Fibroblast of pulmonary artery (primary cell): ENCODE measurements around the gene GP1BB.
"Not testable (repeated sequence)": the region's sequence is repeated elsewhere in the genome, so short reads cannot be mapped to it uniquely, and the experiment has no call there.

Experiments used
- DNase-seq: peaks from one replicate; pipeline ENCODE4 v3.0.0-alpha.2; 2010; ENCODE audit warnings: low read depth
- H3K4me3 ChIP-seq: replicated peaks from 2 replicates; pipeline ENCODE4 v1.5.1; 2011; ENCODE audit warnings: low read depth, mild to moderate bottlenecking, control low read depth, low read length, moderate library complexity
- TF ChIP-seq, protein P1 (sequence below): IDR thresholded peaks from 2 replicates; pipeline ENCODE4 v1.5.1; 2011; ENCODE audit warnings: mild to moderate bottlenecking, control low read depth, low read length, inconsistent platforms; ENCODE audit errors: missing control alignments

The GP1BB gene

DNA sequence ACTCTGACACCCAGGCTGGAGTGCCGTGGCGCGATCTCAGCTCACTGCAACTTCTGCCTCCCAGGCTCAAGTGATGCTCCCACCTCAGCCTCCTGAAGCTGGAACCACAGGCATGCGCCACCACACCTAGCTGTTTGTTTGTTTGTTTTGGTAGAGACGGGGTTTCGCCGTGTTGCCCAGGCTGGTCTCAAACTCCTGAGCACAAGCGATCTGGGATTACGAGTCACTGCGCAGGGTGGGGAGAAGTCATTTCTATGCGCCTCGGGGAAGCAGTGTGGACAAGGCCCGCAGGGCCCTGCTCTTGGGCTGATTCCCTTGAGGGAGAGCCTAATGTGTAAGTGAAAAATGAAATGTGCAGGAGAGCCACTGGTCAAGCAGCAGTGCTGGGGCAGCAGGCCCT is 28.6 kb upstream of the GP1BB start:
- no peak overlapping the region for H3K4me3 ChIP-seq
- TF ChIP-seq, protein P1, sequence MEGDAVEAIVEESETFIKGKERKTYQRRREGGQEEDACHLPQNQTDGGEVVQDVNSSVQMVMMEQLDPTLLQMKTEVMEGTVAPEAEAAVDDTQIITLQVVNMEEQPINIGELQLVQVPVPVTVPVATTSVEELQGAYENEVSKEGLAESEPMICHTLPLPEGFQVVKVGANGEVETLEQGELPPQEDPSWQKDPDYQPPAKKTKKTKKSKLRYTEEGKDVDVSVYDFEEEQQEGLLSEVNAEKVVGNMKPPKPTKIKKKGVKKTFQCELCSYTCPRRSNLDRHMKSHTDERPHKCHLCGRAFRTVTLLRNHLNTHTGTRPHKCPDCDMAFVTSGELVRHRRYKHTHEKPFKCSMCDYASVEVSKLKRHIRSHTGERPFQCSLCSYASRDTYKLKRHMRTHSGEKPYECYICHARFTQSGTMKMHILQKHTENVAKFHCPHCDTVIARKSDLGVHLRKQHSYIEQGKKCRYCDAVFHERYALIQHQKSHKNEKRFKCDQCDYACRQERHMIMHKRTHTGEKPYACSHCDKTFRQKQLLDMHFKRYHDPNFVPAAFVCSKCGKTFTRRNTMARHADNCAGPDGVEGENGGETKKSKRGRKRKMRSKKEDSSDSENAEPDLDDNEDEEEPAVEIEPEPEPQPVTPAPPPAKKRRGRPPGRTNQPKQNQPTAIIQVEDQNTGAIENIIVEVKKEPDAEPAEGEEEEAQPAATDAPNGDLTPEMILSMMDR: no peak
- DNase-seq: no peak

DNA sequence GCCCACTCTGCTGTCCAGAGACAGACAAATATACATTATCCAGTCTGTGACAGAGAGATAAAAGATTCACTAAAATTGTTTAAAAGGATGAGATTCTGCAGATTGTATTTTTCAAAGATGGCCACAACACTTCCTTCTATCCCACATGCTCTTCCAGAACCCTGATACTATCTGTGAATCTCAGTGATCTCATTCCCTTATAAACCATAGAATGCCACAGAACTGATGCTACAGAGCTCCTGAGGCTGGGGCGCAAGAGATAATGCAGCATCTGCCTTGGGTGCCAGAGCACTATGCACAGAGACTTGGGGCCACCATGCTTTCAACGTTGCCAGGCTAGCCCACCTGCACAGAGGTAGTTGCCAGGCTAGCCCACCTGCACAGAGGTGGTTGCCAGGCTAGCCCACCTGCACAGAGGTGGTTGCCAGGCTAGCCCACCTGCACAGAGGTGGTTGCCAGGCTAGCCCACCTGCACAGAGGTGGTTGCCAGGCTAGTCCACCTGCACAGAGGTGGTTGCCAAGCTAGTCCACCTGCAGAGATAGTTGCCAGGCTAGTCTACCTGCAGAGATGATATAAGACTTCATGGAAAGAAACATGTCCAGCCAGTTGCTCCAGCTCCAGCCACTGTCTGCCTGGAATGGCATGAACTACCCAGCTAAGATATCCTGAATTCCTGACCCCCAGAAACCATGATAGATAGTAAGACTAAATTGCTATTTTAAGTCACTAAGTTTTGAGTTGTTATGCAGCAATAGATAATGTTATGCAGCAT is 26.6 kb upstream of the GP1BB start:
- DNase-seq: no peak
- TF ChIP-seq, protein P1: no peak
- no peak overlapping the region for H3K4me3 ChIP-seq

DNA sequence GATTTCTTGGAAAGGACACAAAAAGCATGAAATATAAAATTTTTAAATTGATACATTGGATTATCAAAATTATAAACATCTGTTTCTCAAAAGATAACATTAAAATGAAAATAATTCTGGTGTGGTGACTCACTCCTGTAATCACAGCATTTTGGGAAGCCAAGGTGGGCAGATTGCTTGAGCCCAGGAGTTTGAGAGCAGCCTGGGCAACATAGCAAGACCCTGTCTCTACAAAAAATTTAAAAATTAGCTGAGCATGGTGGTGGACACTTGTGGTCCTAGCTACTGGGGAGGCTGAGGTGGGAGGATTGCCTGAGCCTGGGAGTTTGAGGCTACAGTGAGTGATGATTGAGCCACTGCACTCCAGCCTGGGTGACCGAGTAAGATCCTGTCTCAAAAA is 25.5 kb upstream of the GP1BB start:
- not testable (repeated sequence) for H3K4me3 ChIP-seq, DNase-seq

- no peak overlapping the region for H3K4me3 ChIP-seq
- DNase-seq: no peak
- TF ChIP-seq, protein P1: no peak
These were observed 22.4 kb upstream of the GP1BB start for GRCh38 chr22:19700790-19701419.

- H3K4me3 ChIP-seq: no peak overlapping the region
- DNase-seq: no peak
- TF ChIP-seq, protein P1: no peak
These were observed 21.8 kb upstream of the GP1BB start for GRCh38 chr22:19701420-19702145.

GRCh38 chr22:19703869-19704268 is 19.5 kb upstream of the GP1BB start:
- TF ChIP-seq, protein P1: no peak
- no peak for DNase-seq
- no peak overlapping the region for H3K4me3 ChIP-seq

DNA sequence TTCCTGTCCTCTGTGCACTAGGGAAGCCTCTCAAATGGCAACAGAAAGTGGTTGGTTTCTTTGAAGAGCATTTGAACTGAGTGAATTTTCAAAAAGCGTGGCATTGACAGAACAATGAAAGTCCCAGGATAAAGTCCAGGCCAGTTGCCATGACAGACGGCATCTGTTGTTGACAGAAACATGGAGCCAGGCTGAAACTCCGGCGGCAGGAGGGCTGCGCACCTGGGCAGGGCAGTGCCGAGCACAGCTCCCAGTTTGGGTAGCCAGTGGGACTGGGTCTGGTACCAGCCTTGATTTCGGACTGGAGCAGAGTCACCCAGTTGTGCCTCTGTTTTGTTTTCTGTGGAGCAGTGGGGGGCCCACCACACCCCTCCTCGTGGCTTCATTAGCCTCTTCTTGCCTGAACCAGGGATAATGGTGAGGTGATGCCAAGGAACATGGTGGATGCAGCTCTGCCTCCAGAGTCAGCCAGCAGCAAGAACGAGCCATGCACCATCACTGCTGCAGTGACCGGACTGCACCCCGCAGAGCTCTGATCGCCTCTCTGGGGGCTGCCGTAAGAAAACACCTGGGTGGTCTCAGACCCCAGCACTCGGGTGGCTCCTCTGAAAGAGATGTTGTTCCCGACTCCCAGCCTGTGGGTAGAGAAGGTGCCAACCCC is 18.9 kb upstream of the GP1BB start:
- no peak for DNase-seq
- no peak overlapping the region for H3K4me3 ChIP-seq
- TF ChIP-seq, protein P1: no peak
